ENCODE data around the gene STX7.

DNA sequence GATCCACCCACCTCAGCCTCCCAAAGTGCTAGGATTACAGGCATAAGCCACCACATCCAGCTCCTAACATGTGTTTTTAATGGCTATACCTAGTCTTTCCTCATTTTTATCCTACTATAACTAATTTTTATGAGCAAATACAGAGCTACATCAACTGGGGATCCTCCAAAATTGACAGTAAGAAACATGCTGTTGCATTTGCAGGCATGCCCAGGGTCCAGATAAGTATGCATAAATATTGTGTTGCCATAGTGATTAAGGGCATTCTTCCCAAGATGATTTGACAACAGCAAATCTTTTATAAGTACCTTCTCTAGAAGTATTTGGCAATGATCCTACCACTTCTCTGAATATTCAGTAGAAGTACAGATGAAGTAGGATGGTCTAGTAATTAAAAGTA, 69.7 kb downstream of the STX7 start:
- TF ChIP-seq, protein P1, sequence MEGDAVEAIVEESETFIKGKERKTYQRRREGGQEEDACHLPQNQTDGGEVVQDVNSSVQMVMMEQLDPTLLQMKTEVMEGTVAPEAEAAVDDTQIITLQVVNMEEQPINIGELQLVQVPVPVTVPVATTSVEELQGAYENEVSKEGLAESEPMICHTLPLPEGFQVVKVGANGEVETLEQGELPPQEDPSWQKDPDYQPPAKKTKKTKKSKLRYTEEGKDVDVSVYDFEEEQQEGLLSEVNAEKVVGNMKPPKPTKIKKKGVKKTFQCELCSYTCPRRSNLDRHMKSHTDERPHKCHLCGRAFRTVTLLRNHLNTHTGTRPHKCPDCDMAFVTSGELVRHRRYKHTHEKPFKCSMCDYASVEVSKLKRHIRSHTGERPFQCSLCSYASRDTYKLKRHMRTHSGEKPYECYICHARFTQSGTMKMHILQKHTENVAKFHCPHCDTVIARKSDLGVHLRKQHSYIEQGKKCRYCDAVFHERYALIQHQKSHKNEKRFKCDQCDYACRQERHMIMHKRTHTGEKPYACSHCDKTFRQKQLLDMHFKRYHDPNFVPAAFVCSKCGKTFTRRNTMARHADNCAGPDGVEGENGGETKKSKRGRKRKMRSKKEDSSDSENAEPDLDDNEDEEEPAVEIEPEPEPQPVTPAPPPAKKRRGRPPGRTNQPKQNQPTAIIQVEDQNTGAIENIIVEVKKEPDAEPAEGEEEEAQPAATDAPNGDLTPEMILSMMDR (IDR thresholded peaks at IDR 0.05): no peak
- no peak for TF ChIP-seq POLR2A (IDR thresholded peaks at IDR 0.05)

Measured in thyroid gland (tissue), 4 donors.